Gastrocnemius medialis (tissue), 4 donors: ENCODE results near the gene ANKRD16.

Experiments used
- CTCF ChIP-seq, 5 experiments: fragments of 450-650 bp in 3 of 5; fragments of 200-600 bp in 2 of 5; sonication (generic) in 2 of 5; IDR thresholded peaks in 4 of 5; conservative IDR thresholded peaks in 1 of 5; 1 replicate in 4 of 5; 2 replicates in 1 of 5; pipeline ENCODE4 v1.5.1; 2016 to 2019; ENCODE audit warnings: antibody characterized with exemption in 5 of 5, mild to moderate bottlenecking in 3 of 5, moderate library complexity in 3 of 5
- POLR2A ChIP-seq, 2 donors: fragments of 450-650 bp; IDR thresholded peaks; one replicate each; pipeline ENCODE4 v1.6.1; 2017; ENCODE audit warnings: antibody characterized with exemption in 2 of 2, mild to moderate bottlenecking in 2 of 2, moderate library complexity in 2 of 2

- no peak for TF ChIP-seq CTCF (IDR thresholded peaks at IDR 0.05 in 4 of 5, conservative IDR thresholded peaks at IDR 0.05 in 1 of 5)
- no peak for TF ChIP-seq POLR2A (IDR thresholded peaks at IDR 0.05)
Measured at GRCh38 chr10:5905854-5906507, 16.3 kb upstream of the ANKRD16 start.
